K562 (cell line): Measurements from ENCODE around the gene ST6GAL1. TPM values are rescaled to one million over a fixed set of nuclear protein-coding genes. Genes with fewer than 3 reads are reported as not detected.

ENCODE experiments used
- ATF6 ChIP-seq: sonication (generic); formaldehyde crosslinking; IDR thresholded peaks from 2 replicates; pipeline ENCODE4 v1.4.0; 2020; ENCODE audit warnings: mild to moderate bottlenecking, missing genetic modification reagents
- CEBPB ChIP-seq: fragments of 450-650 bp; IDR thresholded peaks from 2 replicates; pipeline ENCODE4 v1.6.1; 2016; ENCODE audit warnings: missing genetic modification characterization, missing compliant biosample characterization
- E2F6 ChIP-seq, 2 experiments: IDR thresholded peaks; 2 replicates each; pipeline ENCODE4 v1.6.1; 2011; ENCODE audit warnings: borderline replicate concordance in 1 of 2, control low read depth in 1 of 2, low read depth in 1 of 2, low read length in 1 of 2, mild to moderate bottlenecking in 1 of 2, mixed read lengths in 1 of 2, moderate library complexity in 1 of 2; ENCODE audit not compliant: insufficient read depth in 1 of 2, insufficient read length in 1 of 2, poor library complexity in 1 of 2, severe bottlenecking in 1 of 2; ENCODE audit errors: extremely low read depth in 1 of 2
- EP400 ChIP-seq: fragments of 450-650 bp; IDR thresholded peaks from 2 replicates; pipeline ENCODE4 v1.6.1; 2017; ENCODE audit warnings: antibody characterized with exemption, mild to moderate bottlenecking, moderate library complexity
- MTF1 ChIP-seq: fragments of 250-450 bp; sonication (Bioruptor Pico); IDR thresholded peaks from 2 replicates; pipeline ENCODE4 v1.9.0; 2021; ENCODE audit warnings: moderate library complexity, mild to moderate bottlenecking, inconsistent platforms, borderline replicate concordance
- RERE ChIP-seq: sonication (generic); formaldehyde crosslinking; IDR thresholded peaks from 2 replicates; pipeline ENCODE4 v1.8.0; 2023; ENCODE audit warnings: missing genetic modification reagents, mild to moderate bottlenecking, borderline replicate concordance
- ZNF277 ChIP-seq: fragments of 250-450 bp; sonication (Bioruptor Pico); IDR thresholded peaks from 2 replicates; pipeline ENCODE4 v1.8.0; 2022; ENCODE audit warnings: inconsistent platforms, mild to moderate bottlenecking, moderate library complexity, borderline replicate concordance
- ZNF609 ChIP-seq: sonication (generic); formaldehyde crosslinking; IDR thresholded peaks from 2 replicates; pipeline ENCODE4 v1.8.1; 2023; ENCODE audit warnings: missing genetic modification reagents, mild to moderate bottlenecking, borderline replicate concordance
- polyA plus RNA-seq, 8 experiments: library from polyadenylated mRNA; depleted of rRNA in 4 of 8; stranded (reverse) in 5 of 8; unstranded in 3 of 8; fragments of >200 nt; fragmentation: Nextera tagmentation in 2 of 8; fragmentation: Illumina TruSeq in 1 of 8; extraction: Ambion mirVana in 2 of 8; extraction: Trizol in 1 of 8; gene quantifications; 2 replicates each; pipeline versions ENCODE4 v1.2.1 to v1.2.3, GENCODE V29; 2011 to 2014; ENCODE audit warnings: inconsistent platforms in 1 of 8, missing spikeins in 1 of 8
- total RNA-seq, 7 experiments: library from RNA; depleted of rRNA in 6 of 7; stranded (reverse); fragments of >200 nt in 6 of 7; fragmentation: Illumina TruSeq in 2 of 7; extraction: Trizol in 2 of 7; gene quantifications; 2 replicates each; pipeline versions ENCODE4 v1.2.1 to v1.2.3, GENCODE V29; 2011 to 2021; ENCODE audit warnings: low replicate concordance in 1 of 7

Gene ST6GAL1
- total and polyA plus RNA-seq, 9 of the 15 experiments (the other 6 are each of a cell fraction or from before 2014, with no cell fraction given) = 31.9 to 145 (median 71.0) TPM

- TF ChIP-seq E2F6 (IDR thresholded peaks at IDR 0.05; ENCODE audit: borderline replicate concordance in 1 of 2, extremely low read depth in 1 of 2, insufficient read depth in 1 of 2, insufficient read length in 1 of 2, low read depth in 1 of 2, low read length in 1 of 2, poor library complexity in 1 of 2, severe bottlenecking in 1 of 2) (no peak), CEBPB (tag) (no peak), MTF1 (no peak), ZNF609 (CRISPR knock-in tag) (no peak), ZNF277 (CRISPR knock-in tag) (no peak), ATF6 (CRISPR knock-in tag) (no peak), RERE (no peak), EP400 (no peak)
- TF ChIP-seq, all 486 proteins: peak for 0
Measured at GRCh38 chr3:186980989-186981388, 50.7 kb downstream of the ST6GAL1 start (continued).
